Endothelial cell of umbilical vein (primary cell): ENCODE results near the gene KAT6B. TPM values are rescaled to one million over a fixed set of nuclear protein-coding genes. Genes with fewer than 3 reads are reported as not detected.

Experiments
- BruUV-seq: library from RNA; stranded (reverse); fragments of 400-500 nt; replicated peaks from 2 replicates; lab custom pipeline; 2021; lab: Mats Ljungman, UMichigan
- CTCF ChIA-PET: fragments of 300-600, 350-600 bp; sonication (Branson Sonifier 250); formaldehyde crosslinking; loops from one replicate; lab custom pipeline; 2021; ENCODE audit warnings: antibody characterized with exemption, inconsistent platforms; lab: Charles Lee
- POLR2A ChIA-PET: fragments of 300-600, 350-600 bp; sonication (Branson Sonifier 250); formaldehyde crosslinking; loops from one replicate; lab custom pipeline; 2021; ENCODE audit warnings: antibody characterized with exemption, inconsistent platforms; lab: Charles Lee
- DNase-seq: peaks from one replicate; pipeline ENCODE4 v3.0.0-alpha.2; 2011; ENCODE audit warnings: low read depth, low spot score
- FAIRE-seq: peaks from 2 replicates; lab custom pipeline; 2011; peaks lifted over from hg19 to GRCh38; lab: Jason Lieb, UNC
- H2AFZ ChIP-seq: 2 replicates; pipeline ENCODE4 v1.6.0; 2012; ENCODE audit warnings: low read depth, low read length, control low read depth, inconsistent platforms
- H3K27ac ChIP-seq: 2 replicates; pipeline ENCODE4 v1.5.1; 2011; ENCODE audit warnings: low read depth, mild to moderate bottlenecking, control low read depth, low read length, moderate library complexity; ENCODE audit not compliant: insufficient read depth
- H3K27me3 ChIP-seq, 2 experiments: 2 replicates each; pipeline versions ENCODE4 v1.6.0 to v1.6.1; 2011; ENCODE audit warnings: low read length in 2 of 2, mixed read lengths in 1 of 2; ENCODE audit not compliant: control insufficient read depth in 2 of 2, insufficient read depth in 2 of 2
- H3K36me3 ChIP-seq, 2 experiments: 2 replicates in 1 of 2; 3 replicates in 1 of 2; pipeline ENCODE4 v1.5.1; 2011; ENCODE audit warnings: low read length in 2 of 2, mild to moderate bottlenecking in 1 of 2, moderate library complexity in 1 of 2; ENCODE audit not compliant: control insufficient read depth in 2 of 2, insufficient read depth in 2 of 2; ENCODE audit errors: extremely low read depth in 1 of 2
- H3K4me1 ChIP-seq: 3 replicates; pipeline ENCODE4 v1.5.1; 2011; ENCODE audit warnings: mild to moderate bottlenecking, low read length; ENCODE audit not compliant: control insufficient read depth, insufficient read depth; ENCODE audit errors: extremely low read depth
- H3K4me2 ChIP-seq: 2 replicates; pipeline ENCODE4 v1.6.1; 2011; ENCODE audit warnings: low read length, control low read depth, mixed read lengths; ENCODE audit not compliant: insufficient read depth
- H3K4me3 ChIP-seq, 3 experiments: fragments of 200-600 bp in 1 of 3; sonication (generic), shearing (Covaris generic) in 1 of 3; replicated peaks in 1 of 3; 2 replicates each; pipeline ENCODE4 v1.5.1; 2011 to 2016; ENCODE audit warnings: control low read depth in 3 of 3, low read length in 3 of 3, mild to moderate bottlenecking in 2 of 3, inconsistent platforms in 1 of 3, low read depth in 1 of 3, moderate library complexity in 1 of 3; ENCODE audit not compliant: insufficient read depth in 1 of 3
- H3K79me2 ChIP-seq: 2 replicates; pipeline ENCODE4 v1.6.0; 2012; ENCODE audit warnings: low read length, inconsistent platforms; ENCODE audit not compliant: control insufficient read depth, insufficient read depth
- H3K9ac ChIP-seq: replicated peaks from 2 replicates; pipeline ENCODE3; 2011; ENCODE audit warnings: low read length, control low read depth; ENCODE audit not compliant: insufficient read depth; ENCODE audit errors: extremely low read depth
- H3K9me1 ChIP-seq: replicated peaks from 3 replicates; pipeline ENCODE4 v1.6.0; 2011; ENCODE audit warnings: mild to moderate bottlenecking, low read length; ENCODE audit not compliant: control insufficient read depth, insufficient read depth; ENCODE audit errors: extremely low read depth
- H3K9me3 ChIP-seq: replicated peaks from 2 replicates; pipeline ENCODE4 v1.5.1; 2012; ENCODE audit warnings: low read length, inconsistent platforms; ENCODE audit not compliant: control insufficient read depth, insufficient read depth
- H4K20me1 ChIP-seq: replicated peaks from 2 replicates; pipeline ENCODE3; 2011; ENCODE audit warnings: mild to moderate bottlenecking, low read length; ENCODE audit not compliant: control insufficient read depth, insufficient read depth; ENCODE audit errors: extremely low read depth
- EZH2 ChIP-seq: IDR thresholded peaks from 2 replicates; pipeline ENCODE4 v1.6.1; 2012; ENCODE audit warnings: borderline replicate concordance, low read depth, mild to moderate bottlenecking, moderate library complexity, low read length, inconsistent platforms; ENCODE audit not compliant: severe bottlenecking
- FOS ChIP-seq: IDR thresholded peaks from 2 replicates; pipeline ENCODE4 v1.6.1; 2011; ENCODE audit warnings: mild to moderate bottlenecking, low read length, moderate library complexity, borderline replicate concordance; ENCODE audit not compliant: insufficient read depth
- GATA2 ChIP-seq: IDR thresholded peaks from 2 replicates; pipeline ENCODE4 v1.7.0; 2011; ENCODE audit warnings: low read depth, mild to moderate bottlenecking, moderate library complexity, mixed read lengths, low read length; ENCODE audit not compliant: insufficient read length, insufficient read depth
- MYC ChIP-seq: IDR thresholded peaks from one replicate; pipeline ENCODE4 v1.6.1; 2011; ENCODE audit warnings: mild to moderate bottlenecking, low read depth, low read length
- POLR2A ChIP-seq: IDR thresholded peaks from 2 replicates; pipeline ENCODE4 v1.6.1; 2012; ENCODE audit warnings: low read depth, mild to moderate bottlenecking, control low read depth, low read length
- dilution Hi-C: fragments of 300-500 bp; cut with MboI; formaldehyde crosslinking; loops from one replicate; pipeline ENCODE4 v1.15.0; 2019; ENCODE audit warnings: low sequenced_read_pairs; ENCODE audit not compliant: extremely low pct_ligation_motif_present
- intact Hi-C: fragments of 100-400 bp; cut with micrococcal nuclease; formaldehyde crosslinking; loops from one replicate; pipeline ENCODE4 v1.10.0; 2022
- polyA plus RNA-seq, 4 experiments: library from polyadenylated mRNA; depleted of rRNA in 3 of 4; stranded (reverse) in 3 of 4; unstranded in 1 of 4; fragments of >200 nt; gene quantifications; 2 replicates each; pipeline versions ENCODE4 v1.2.1 to v1.2.3, GENCODE V29; 2011 to 2012; ENCODE audit warnings: missing spikeins in 1 of 4
- total RNA-seq: library from RNA; stranded (reverse); gene quantifications from 2 replicates; pipeline ENCODE4 v1.2.3, GENCODE V29; 2021
- TF ChIP-seq, protein P1 (sequence below), 2 donors: IDR thresholded peaks; 1 replicate in 1 of 2; 2 replicates in 1 of 2; pipeline ENCODE4 v1.5.1; 2011; ENCODE audit warnings: low read length in 2 of 2, mild to moderate bottlenecking in 2 of 2, moderate library complexity in 2 of 2, control low read depth in 1 of 2, inconsistent platforms in 1 of 2, low read depth in 1 of 2; ENCODE audit not compliant: insufficient read depth in 1 of 2; ENCODE audit errors: extremely low read depth in 1 of 2
- TF ChIP-seq, protein P2 (sequence below): IDR thresholded peaks from 2 replicates; pipeline ENCODE4 v1.6.1; 2011; ENCODE audit not compliant: insufficient read depth, insufficient read length

The KAT6B gene
- total and polyA plus RNA-seq, 2 donors (not counting 3 experiments of a cell fraction or from before 2014, with no cell fraction given) = 4.5 to 17.0 TPM

- Histone ChIP-seq H2AFZ (no peak overlapping the region), H3K9me1 (no peaks in the 10 kb centered on the region), H3K4me2 (no peak overlapping the region), H3K4me1 (no peaks in the 10 kb centered on the region), H3K9me3 (no peaks in the 10 kb centered on the region), H4K20me1 (no peaks in the 10 kb centered on the region), H3K36me3 (no peaks in the 10 kb centered on the region), H3K4me3 (no peak overlapping the region), H3K79me2 (no peaks in the 10 kb centered on the region), H3K9ac (no peak overlapping the region), H3K27ac (no peak overlapping the region), H3K27me3 (no peaks in the 10 kb centered on the region)
- DNase-seq = no peak
- intact Hi-C loops = no loop called here
- ChIA-PET POLR2A (no interaction called here), CTCF (interaction anchor here (0.7 kb wide), 1 partner anchor 33 kb away, joined by 3 read pairs; no protein-coding TSS in a partner anchor)
- no TSS peak for BruUV-seq
- dilution Hi-C loops = no loop called here
- TF ChIP-seq GATA2 (no peak), MYC (no peak), EZH2 (no peak), FOS (no peak), POLR2A (no peak)
- TF ChIP-seq, protein P1, sequence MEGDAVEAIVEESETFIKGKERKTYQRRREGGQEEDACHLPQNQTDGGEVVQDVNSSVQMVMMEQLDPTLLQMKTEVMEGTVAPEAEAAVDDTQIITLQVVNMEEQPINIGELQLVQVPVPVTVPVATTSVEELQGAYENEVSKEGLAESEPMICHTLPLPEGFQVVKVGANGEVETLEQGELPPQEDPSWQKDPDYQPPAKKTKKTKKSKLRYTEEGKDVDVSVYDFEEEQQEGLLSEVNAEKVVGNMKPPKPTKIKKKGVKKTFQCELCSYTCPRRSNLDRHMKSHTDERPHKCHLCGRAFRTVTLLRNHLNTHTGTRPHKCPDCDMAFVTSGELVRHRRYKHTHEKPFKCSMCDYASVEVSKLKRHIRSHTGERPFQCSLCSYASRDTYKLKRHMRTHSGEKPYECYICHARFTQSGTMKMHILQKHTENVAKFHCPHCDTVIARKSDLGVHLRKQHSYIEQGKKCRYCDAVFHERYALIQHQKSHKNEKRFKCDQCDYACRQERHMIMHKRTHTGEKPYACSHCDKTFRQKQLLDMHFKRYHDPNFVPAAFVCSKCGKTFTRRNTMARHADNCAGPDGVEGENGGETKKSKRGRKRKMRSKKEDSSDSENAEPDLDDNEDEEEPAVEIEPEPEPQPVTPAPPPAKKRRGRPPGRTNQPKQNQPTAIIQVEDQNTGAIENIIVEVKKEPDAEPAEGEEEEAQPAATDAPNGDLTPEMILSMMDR (IDR thresholded peaks at IDR 0.05; ENCODE audit: extremely low read depth in 1 of 2, insufficient read depth in 1 of 2, low read depth in 1 of 2, low read length in 2 of 2) = no peak
- TF ChIP-seq, protein P2, sequence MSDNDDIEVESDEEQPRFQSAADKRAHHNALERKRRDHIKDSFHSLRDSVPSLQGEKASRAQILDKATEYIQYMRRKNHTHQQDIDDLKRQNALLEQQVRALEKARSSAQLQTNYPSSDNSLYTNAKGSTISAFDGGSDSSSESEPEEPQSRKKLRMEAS = no peak
- FAIRE-seq = no peak
These were observed 85.8 kb downstream of the KAT6B start for GRCh38 chr10:74912182-74912581.
